HG02763 (cell line): ENCODE results near the gene MAZ.
"Not testable (repeated sequence)": the region's sequence is repeated elsewhere in the genome, so short reads cannot be mapped to it uniquely, and the experiment has no call there.

ENCODE experiments used
- ATAC-seq: cut with Tn5 transposase; IDR thresholded peaks from one replicate; pipeline ENCODE4 v1.9.1; 2021; ENCODE audit warnings: mild to moderate bottlenecking, moderate library complexity; ENCODE audit not compliant: unreplicated experiment

The MAZ gene

DNA sequence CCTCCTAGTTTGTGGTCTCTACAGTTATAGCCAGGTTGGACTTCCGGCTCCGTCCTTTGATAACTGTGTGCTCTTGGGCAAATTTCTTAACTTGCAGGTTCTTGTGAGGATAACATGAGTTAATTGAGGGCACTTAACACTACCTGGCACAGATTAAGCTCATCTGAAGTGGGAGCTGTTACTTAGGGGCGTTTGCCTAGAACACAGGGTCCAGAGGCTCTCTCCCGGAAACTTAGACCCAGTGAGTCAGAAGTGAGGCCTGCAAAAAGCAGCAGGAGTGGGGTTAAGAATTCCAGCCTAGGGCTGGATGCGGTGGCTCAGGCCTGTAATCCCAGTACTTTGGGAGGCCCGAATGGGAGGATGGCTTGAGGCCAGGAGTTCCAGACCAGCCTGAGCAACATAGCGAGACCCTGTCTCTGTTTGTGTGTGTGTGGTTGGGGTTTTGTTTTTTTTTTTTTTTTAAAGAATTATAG, 15.3 kb downstream of the MAZ start:
- ATAC-seq: no peak

GRCh38 chr16:29824589-29825144, 18.3 kb downstream of the MAZ start:
- ATAC-seq: no peak

DNA sequence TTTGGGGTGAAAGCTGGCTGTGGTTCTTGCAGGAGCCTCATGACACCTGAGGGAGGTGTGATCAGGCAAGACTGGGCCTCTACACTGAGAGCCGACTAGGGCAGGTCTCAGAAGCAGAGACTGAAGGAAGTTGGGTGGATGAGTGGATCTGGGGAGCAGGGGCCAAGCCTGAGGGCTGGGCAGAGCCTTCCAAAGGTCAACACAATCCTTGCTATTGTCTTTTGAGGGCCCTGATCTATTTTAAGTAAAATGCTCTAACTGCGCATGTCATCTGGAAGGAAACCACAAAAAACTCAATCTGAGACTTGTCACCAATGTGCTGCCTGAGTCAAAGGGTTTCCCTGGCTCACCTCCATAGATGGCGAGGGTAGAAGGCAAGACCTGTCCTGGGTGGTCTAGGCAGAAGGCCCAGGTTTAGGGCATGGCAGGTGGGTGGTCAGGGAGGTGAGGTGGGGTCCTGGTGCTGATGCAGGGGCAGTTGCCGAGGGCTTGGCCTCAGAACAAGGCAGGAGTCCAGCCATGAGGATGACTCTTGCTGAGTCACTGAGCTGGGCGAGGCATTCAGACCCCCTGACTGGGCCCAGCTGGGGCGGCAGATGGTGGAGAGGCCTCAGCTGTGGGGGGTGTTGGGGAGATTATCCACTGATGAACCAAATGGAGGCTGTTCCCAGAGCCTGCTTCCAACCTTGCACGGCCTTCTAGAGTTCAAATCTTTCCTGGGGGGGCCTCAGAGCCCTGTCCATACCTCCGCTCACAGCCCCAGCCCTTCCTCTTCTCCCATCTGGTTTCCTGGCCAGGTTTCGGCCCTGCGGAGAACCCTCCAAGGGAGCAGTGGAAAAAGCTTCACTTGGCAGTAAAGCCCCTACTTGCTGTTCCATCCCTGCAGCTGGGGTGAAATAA, 19.1 kb downstream of the MAZ start:
- no peak for ATAC-seq

DNA sequence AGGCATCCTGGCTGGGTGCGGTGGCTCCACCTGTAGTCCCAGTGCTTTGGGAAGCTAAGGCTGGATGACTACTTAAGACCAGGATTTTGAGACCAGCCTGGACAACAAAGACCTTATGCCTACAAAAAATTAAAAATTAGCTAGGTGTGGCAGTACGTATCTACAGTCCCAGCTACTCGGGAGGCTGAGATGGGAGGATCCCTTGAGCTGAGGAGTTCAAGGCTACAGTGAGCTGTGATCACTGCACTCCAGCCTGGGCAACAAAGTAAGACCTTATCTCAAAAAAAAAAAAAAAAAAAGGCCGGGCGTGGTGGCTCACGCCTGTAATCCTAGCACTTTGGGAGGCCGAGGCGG, 20.0 kb downstream of the MAZ start:
- no peak for ATAC-seq

GRCh38 chr16:29830774-29831173, 24.4 kb downstream of the MAZ start:
- no peak for ATAC-seq

DNA sequence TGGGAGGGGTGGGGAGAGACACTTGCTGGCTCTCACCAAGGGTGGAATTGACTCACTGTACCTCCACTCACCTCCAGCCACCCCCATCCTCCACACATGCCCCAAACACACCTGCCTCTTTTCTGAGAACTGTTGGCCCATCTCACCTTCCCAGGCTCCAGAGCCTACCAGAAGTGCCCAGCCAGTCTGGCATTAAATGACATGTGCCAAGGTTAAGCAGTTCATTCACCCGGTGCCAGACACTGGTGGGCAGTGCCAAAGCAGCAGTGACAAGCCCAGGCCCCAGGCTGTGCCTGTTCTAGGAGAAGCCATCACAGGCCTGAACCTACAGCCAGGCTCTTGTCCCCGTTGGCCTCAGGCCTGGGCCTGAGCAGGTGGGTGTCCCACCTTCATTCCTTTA, 25.2 kb downstream of the MAZ start:
- no peak for ATAC-seq

- ATAC-seq: not testable (repeated sequence)
These were observed 26.9 kb downstream of the MAZ start for GRCh38 chr16:29833219-29833618.

- no peak for ATAC-seq
These were observed 27.8 kb downstream of the MAZ start for GRCh38 chr16:29834079-29834478.

DNA sequence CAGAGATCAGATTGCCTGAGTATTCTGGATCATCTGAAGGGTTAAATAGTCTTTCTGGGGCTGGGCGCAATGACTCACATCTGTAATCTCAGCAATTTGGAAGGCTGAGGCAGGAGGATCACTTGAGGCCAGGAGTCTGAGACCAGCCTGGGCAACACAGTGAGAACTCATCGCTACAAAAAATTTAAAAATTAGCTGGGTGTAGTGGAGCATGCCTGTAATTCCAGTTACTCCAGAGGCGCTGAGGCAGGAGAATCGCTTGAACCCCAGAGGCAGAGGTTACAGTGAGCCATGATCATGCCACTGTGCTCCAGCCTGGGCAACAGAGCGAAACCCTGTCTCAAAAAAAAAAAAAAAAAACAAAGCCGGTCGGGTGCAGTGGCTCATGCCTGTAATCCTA, 29.6 kb downstream of the MAZ start:
- ATAC-seq: no peak

GRCh38 chr16:29836623-29837022, 30.3 kb downstream of the MAZ start:
- ATAC-seq: no peak

DNA sequence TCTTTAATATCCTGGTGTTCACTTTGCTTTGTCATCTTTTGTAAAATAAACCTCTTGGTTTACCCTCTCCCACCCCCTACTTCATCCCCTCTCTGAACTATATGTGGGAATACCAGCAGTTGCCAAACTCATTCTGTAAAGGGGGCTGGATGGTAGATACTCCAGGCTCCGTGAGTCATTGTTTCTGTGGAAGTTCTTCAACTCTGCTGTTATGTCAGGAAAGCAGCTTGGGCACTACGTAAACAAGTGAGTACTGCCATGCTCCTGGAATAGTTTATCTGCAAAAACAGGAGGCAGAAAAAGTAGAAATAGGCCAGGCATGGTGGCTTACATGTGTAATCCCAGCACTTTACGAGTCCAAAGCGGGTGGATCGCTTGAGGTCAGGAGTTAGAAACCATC, 31.5 kb downstream of the MAZ start:
- no peak for ATAC-seq

DNA sequence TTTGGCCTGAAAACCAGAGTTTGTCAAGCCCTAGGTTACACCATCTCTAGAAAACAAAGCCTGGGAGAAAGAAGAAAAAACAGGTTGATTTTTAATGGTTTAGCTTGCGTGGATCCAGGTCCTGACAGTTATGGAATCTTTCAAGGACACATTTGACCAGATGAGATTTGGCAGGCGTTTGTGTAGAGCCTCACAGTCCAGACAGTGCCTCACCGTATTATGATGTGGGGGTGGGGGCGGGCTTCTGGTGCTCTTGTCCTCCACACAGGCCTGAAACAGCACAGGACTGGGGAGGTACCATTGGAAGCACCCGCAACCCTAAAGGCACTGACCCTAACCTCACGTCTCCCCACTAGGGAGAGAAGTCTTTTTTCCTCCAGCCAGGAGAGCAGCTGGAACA, 33.5 kb downstream of the MAZ start:
- no peak for ATAC-seq

GRCh38 chr16:29840240-29840639, 33.9 kb downstream of the MAZ start:
- ATAC-seq: no peak

- ATAC-seq: no peak
These were observed 35.3 kb downstream of the MAZ start for GRCh38 chr16:29841631-29842030.

DNA sequence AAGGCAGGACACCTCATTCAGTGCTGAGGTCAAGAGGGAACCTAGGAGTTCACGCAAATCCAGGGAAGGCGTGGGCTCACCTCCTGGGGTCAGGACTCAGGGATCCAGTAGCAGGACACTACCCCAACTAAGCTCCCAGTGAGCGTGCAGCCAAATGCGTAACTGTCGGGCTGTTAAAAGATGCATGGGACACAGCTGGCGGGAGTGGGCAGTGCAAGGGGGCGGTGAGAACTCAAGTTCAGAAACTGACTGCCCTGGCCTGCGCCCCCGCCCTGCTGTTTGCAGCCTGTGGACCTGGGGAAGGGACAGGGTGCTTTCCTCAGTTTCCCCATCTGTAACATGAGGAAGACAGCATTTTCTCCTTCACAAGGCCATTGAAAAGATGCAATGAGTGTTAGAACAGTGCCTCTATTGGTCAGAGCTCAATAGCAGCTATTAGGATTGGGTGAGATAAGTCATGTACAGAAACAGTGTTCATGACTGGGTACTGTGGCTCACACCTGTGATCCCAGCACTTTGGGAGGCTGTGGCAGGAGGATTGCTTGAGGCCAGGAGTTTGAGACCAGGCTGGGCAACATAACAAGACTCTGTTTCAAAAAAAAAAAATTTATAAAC, 36.5 kb downstream of the MAZ start:
- ATAC-seq: no peak

GRCh38 chr16:29843931-29844330, 37.6 kb downstream of the MAZ start:
- no peak for ATAC-seq

GRCh38 chr16:29844575-29845331, 38.4 kb downstream of the MAZ start:
- ATAC-seq: no peak

DNA sequence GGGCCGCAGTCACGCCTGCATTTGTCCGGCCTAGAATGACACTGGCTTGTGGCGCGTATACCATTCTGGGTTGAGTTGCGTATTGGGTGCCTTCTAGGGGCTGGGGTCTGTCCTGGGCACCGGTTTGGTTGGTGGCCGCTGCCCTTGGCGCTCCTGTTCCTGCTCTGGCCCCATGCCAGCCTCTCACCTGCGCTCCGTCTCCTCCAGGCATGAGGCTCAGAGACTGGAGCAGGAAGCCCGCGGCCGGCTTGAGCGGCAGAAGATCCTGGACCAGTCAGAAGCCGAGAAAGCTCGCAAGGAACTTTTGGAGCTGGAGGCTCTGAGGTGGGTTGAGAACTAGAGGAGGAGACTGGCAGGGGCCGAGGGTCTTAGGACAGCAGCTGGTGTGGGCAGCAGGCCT, 39.3 kb downstream of the MAZ start:
- ATAC-seq: no peak

DNA sequence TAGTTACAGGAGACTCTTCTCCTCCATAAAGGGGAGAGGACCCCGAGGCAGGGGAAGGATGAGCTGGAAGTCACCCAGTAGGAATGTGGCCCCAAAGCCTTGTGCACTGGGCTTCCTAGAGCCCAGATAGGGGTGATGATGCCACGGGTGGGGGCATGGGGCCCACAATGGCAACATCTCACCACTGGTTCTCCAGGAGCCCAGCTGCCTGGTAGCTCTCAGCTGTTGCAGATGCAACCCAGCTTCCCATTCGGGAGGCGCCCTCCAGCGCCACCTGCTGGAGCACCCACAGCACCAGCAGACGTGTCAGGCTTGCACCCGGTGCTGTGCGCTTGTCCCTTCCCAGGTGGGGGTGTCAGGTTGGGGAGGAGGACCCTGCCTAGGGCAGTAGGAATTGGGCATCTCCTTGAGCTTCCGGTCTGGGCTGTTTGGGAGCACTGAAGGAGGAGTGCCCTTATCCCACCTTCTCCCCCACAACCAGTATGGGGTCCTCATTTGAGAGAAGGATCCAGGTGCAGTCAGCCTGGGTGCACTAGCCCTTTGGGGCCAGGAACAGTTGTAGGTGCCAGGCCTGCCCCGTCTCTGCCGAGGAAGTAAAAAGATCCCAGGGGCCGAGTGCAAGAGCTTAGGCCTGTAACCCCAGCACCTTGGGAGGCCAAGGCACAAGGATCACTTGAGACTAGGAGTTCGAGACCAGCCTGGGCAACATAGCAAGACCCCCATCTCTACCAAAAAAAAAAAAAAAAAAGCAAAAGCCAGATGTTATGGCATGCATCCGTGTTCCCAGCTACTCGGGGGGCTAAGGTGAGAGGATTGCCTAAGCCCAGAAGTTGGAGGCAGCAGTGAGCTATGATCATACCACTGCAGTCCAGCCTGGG, 42.3 kb downstream of the MAZ start:
- ATAC-seq: no peak

DNA sequence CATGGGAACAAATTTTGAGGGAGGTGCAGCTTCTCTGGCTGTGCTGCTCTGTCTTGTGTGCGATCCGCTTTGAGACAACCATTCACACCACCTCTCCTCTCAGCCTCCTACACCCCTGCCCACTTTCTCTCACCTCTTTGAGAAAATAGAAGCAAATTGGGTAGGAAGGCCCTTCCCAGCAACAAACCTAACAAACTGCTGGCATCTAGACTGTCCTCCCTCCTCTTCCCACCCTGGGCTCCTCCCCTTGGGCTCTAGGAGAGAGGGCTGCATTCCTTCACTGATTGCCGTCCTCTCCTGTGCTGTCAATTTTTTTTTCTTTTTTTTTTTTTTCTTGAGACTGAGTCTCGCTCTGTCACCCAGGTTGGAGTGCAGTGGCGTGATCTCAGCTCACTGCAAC, 43.2 kb downstream of the MAZ start:
- ATAC-seq: no peak
